Measurements from ENCODE around the gene PI4KB.
A peak's percentile ranks its signal among the peaks of the same experiment; 100 is the strongest.
"Not testable (repeated sequence)": the region's sequence is repeated elsewhere in the genome, so short reads cannot be mapped to it uniquely, and the experiment has no call there.

The PI4KB gene

GRCh38 chr1:151362308-151363155 is 35.3 kb upstream of the PI4KB start:
- Histone ChIP-seq H3K4me3 (ENCODE audit: low read length) (no peak overlapping the region), H3K9ac (ENCODE audit: low read depth, low read length) (no peak overlapping the region), H3K36me3 (ENCODE audit: insufficient read depth, low read depth, low read length) (peaks cover 12% of the 10 kb centered on the region), H3K4me1 (ENCODE audit: insufficient read depth, low read length) (no peaks in the 10 kb centered on the region), H3K27me3 (ENCODE audit: insufficient read depth, low read length) (no peaks in the 10 kb centered on the region), H3K9me3 (ENCODE audit: insufficient read depth, low read depth, low read length) (peaks cover 19% of the 10 kb centered on the region), H3K27ac (ENCODE audit: low read length) (no peak overlapping the region)

- H3K27ac ChIP-seq (ENCODE audit: low read length) = no peak overlapping the region
- no peak overlapping the region for H3K4me3 ChIP-seq (ENCODE audit: low read length)
- peaks cover 19% of the 10 kb centered on the region for H3K9me3 ChIP-seq (ENCODE audit: insufficient read depth, low read depth, low read length)
- H3K36me3 ChIP-seq (ENCODE audit: insufficient read depth, low read depth, low read length) = peaks cover 12% of the 10 kb centered on the region
- no peaks in the 10 kb centered on the region for H3K4me1 ChIP-seq (ENCODE audit: insufficient read depth, low read length)
- no peaks in the 10 kb centered on the region for H3K27me3 ChIP-seq (ENCODE audit: insufficient read depth, low read length)
- no peak overlapping the region for H3K9ac ChIP-seq (ENCODE audit: low read depth, low read length)
Measured at GRCh38 chr1:151361883-151362282, 34.7 kb upstream of the PI4KB start.

DNA sequence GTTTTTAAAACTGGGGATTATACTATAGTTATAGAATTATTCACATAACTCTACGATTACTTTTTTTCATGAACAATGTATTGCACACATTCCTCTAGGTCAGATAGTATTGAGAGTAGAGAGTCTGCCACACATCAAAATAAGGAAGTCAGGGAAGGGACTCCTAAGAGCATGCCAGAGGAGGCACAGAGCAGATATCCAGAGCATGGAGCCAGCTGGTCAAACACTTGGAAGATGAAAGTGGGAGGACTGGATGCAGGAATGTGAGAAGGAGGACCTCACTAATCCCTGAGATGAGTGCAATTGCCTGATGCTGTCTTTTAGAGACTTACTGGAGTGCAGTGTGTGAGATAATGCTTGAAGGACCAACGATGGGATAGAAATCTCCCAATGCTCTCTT is 29.5 kb upstream of the PI4KB start:
- Histone ChIP-seq H3K4me3 (ENCODE audit: low read length) (no peak overlapping the region), H3K27me3 (ENCODE audit: insufficient read depth, low read length) (no peaks in the 10 kb centered on the region), H3K36me3 (ENCODE audit: insufficient read depth, low read depth, low read length) (no peaks in the 10 kb centered on the region), H3K9ac (ENCODE audit: low read depth, low read length) (no peak overlapping the region), H3K9me3 (ENCODE audit: insufficient read depth, low read depth, low read length) (peaks cover 18% of the 10 kb centered on the region), H3K4me1 (ENCODE audit: insufficient read depth, low read length) (no peaks in the 10 kb centered on the region), H3K27ac (ENCODE audit: low read length) (no peak overlapping the region)

- Histone ChIP-seq H3K4me1 (ENCODE audit: insufficient read depth, low read length) (peaks cover 7% of the 10 kb centered on the region; the same call in 1 of the 2 replicates), H3K27ac (ENCODE audit: low read length) (no peak overlapping the region), H3K9ac (ENCODE audit: low read depth, low read length) (no peak overlapping the region), H3K4me3 (ENCODE audit: low read length) (no peak overlapping the region), H3K27me3 (ENCODE audit: insufficient read depth, low read length) (no peaks in the 10 kb centered on the region), H3K9me3 (ENCODE audit: insufficient read depth, low read depth, low read length) (peaks cover 14% of the 10 kb centered on the region), H3K36me3 (ENCODE audit: insufficient read depth, low read depth, low read length) (no peaks in the 10 kb centered on the region)
Measured at GRCh38 chr1:151352021-151352718, 25.0 kb upstream of the PI4KB start.

DNA sequence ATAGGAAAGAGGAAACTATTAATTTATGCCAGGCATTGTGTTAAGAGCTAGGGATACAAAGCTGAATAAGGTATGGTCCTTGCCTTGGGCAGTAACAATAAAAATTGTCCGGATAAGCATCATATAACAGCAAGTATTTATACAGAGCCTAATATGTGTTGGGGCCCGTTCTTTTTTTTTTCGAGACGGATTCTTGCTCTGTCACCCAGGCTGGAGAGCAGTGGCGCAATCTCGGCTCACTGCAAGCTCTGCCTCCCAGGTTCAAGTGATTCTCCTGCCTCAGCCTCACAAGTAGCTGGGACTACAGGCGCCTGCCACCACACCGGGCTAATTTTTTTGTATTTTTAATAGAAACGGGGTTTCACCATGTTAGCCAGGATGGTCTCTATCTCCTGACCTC is 23.1 kb upstream of the PI4KB start:
- H3K27me3 ChIP-seq (ENCODE audit: insufficient read depth, low read length); H3K27ac ChIP-seq (ENCODE audit: low read length); H3K9ac ChIP-seq (ENCODE audit: low read depth, low read length): not testable (repeated sequence)

GRCh38 chr1:151347523-151348246 is 20.5 kb upstream of the PI4KB start:
- Histone ChIP-seq H3K9ac (ENCODE audit: low read depth, low read length) (peak overlapping the region; percentile 95; the same call in 1 of the 2 replicates), H3K27me3 (ENCODE audit: insufficient read depth, low read length) (no peaks in the 10 kb centered on the region), H3K36me3 (ENCODE audit: insufficient read depth, low read depth, low read length) (peaks cover 32% of the 10 kb centered on the region), H3K4me3 (ENCODE audit: low read length) (peak overlapping the region; percentile 85), H3K4me1 (ENCODE audit: insufficient read depth, low read length) (peaks cover 12% of the 10 kb centered on the region), H3K9me3 (ENCODE audit: insufficient read depth, low read depth, low read length) (peaks cover 11% of the 10 kb centered on the region), H3K27ac (ENCODE audit: low read length) (peak overlapping the region; percentile 81)

More for the DNA sequence above, 23.1 kb upstream of the PI4KB start:
- H3K36me3 ChIP-seq (ENCODE audit: insufficient read depth, low read depth, low read length); H3K4me3 ChIP-seq (ENCODE audit: low read length): not testable (repeated sequence)
- Histone ChIP-seq H3K4me1 (ENCODE audit: insufficient read depth, low read length) (peaks cover 12% of the 10 kb centered on the region), H3K9me3 (ENCODE audit: insufficient read depth, low read depth, low read length) (peaks cover 14% of the 10 kb centered on the region)

DNA sequence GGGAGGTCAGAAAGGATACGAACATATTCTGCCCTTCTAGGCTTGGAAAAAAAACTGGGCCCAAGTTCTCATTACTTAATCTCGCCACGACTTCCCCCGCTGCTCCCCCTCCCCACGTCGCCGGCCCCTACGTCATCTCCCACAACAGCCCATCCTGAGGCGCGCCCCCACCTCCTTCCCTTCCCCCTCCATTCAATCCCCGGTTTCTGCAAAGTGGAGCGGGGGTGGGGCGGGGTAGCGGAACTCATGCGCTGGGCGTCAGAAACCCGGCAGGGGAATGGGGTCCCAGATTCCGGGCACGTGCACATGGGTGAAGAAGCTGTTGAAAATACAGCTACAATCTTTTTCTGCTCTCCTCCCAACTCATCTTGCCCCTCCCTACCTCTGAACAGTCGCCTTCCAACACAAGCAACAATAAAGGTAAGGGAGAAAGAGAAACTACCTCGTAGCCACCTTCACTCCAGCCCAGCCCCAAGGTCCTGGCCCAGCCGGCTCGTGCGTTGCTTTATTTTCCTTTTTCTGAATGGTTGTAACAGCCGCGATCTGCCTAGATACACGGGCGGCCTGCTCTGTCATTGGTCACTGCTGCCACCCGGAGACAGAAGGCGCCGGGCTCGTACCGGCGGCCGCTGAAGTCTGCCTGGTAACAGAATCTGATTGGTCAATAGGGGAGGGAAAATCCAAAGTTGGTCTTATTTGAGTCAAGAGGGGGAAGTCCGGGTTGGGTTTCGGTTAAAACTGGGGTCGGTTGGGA is 19.7 kb upstream of the PI4KB start, which contains the start of gene RFX5:
Gene RFX5, minus strand, starts transcription at position 484 of the 754 bp plus-strand sequence. CDS start 932 bp downstream, outside the sequence.
- peaks cover 12% of the 10 kb centered on the region for H3K4me1 ChIP-seq (ENCODE audit: insufficient read depth, low read length)

GRCh38 chr1:151346082-151346768 is 19.0 kb upstream of the PI4KB start:
- Histone ChIP-seq H3K27me3 (ENCODE audit: insufficient read depth, low read length) (no peaks in the 10 kb centered on the region), H3K27ac (ENCODE audit: low read length) (peak overlapping the region; percentile 92), H3K4me3 (ENCODE audit: low read length) (peak overlapping the region; percentile 85), H3K4me1 (ENCODE audit: insufficient read depth, low read length) (peaks cover 12% of the 10 kb centered on the region), H3K9ac (ENCODE audit: low read depth, low read length) (peak overlapping the region; percentile 95), H3K36me3 (ENCODE audit: insufficient read depth, low read depth, low read length) (peaks cover 42% of the 10 kb centered on the region), H3K9me3 (ENCODE audit: insufficient read depth, low read depth, low read length) (no peaks in the 10 kb centered on the region; the same call in 1 of the 2 replicates)

More for the DNA sequence above, 19.7 kb upstream of the PI4KB start, which contains the start of gene RFX5:
- Histone ChIP-seq H3K36me3 (ENCODE audit: insufficient read depth, low read depth, low read length) (peaks cover 39% of the 10 kb centered on the region), H3K4me3 (ENCODE audit: low read length) (peak within 1 kb of the TSS; percentile 85), H3K9me3 (ENCODE audit: insufficient read depth, low read depth, low read length) (peaks cover 4% of the 10 kb centered on the region), H3K9ac (ENCODE audit: low read depth, low read length) (peak within 1 kb of the TSS; percentile 95), H3K27ac (ENCODE audit: low read length) (peak within 1 kb of the TSS; percentile 92), H3K27me3 (ENCODE audit: insufficient read depth, low read length) (no peaks in the 10 kb centered on the region)

DNA sequence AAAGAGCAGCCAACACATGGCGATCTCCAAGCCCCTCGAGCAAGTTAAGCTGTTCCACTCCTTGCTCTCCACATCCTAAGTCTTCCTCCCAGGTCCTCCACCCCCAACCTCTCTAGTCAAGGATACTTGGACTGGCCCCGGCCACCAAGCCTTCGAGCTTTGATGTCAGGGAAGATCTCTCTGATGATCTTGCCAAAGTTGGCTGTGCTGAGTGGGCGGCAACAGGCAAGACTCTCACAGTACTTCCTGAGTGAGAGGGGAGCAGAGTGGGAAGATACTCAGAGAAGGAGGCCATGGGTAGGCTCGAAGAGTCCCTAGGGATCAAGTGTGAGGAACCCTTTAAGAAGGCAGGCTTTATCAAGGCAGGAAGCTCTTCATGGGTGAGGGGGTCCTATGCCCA is 17.1 kb upstream of the PI4KB start:
- peaks cover 12% of the 10 kb centered on the region for H3K4me1 ChIP-seq (ENCODE audit: insufficient read depth, low read length)
- H3K27ac ChIP-seq (ENCODE audit: low read length) = no peak overlapping the region
- no peaks in the 10 kb centered on the region for H3K27me3 ChIP-seq (ENCODE audit: insufficient read depth, low read length)
- H3K36me3 ChIP-seq (ENCODE audit: insufficient read depth, low read depth, low read length) = peaks cover 42% of the 10 kb centered on the region
- H3K4me3 ChIP-seq (ENCODE audit: low read length) = no peak overlapping the region
- H3K9me3 ChIP-seq (ENCODE audit: insufficient read depth, low read depth, low read length) = no peaks in the 10 kb centered on the region
- H3K9ac ChIP-seq (ENCODE audit: low read depth, low read length) = no peak overlapping the region

GRCh38 chr1:151343587-151343986 is 16.4 kb upstream of the PI4KB start:
- Histone ChIP-seq H3K27ac (ENCODE audit: low read length) (no peak overlapping the region), H3K9ac (ENCODE audit: low read depth, low read length) (no peak overlapping the region), H3K9me3 (ENCODE audit: insufficient read depth, low read depth, low read length) (no peaks in the 10 kb centered on the region), H3K27me3 (ENCODE audit: insufficient read depth, low read length) (no peaks in the 10 kb centered on the region), H3K4me3 (ENCODE audit: low read length) (no peak overlapping the region), H3K4me1 (ENCODE audit: insufficient read depth, low read length) (peaks cover 12% of the 10 kb centered on the region), H3K36me3 (ENCODE audit: insufficient read depth, low read depth, low read length) (peaks cover 42% of the 10 kb centered on the region)
